ENCODE results near the gene SLC22A13.
"Not testable (repeated sequence)": the region's sequence is repeated elsewhere in the genome, so short reads cannot be mapped to it uniquely, and the experiment has no call there.

Gene SLC22A13, protein sequence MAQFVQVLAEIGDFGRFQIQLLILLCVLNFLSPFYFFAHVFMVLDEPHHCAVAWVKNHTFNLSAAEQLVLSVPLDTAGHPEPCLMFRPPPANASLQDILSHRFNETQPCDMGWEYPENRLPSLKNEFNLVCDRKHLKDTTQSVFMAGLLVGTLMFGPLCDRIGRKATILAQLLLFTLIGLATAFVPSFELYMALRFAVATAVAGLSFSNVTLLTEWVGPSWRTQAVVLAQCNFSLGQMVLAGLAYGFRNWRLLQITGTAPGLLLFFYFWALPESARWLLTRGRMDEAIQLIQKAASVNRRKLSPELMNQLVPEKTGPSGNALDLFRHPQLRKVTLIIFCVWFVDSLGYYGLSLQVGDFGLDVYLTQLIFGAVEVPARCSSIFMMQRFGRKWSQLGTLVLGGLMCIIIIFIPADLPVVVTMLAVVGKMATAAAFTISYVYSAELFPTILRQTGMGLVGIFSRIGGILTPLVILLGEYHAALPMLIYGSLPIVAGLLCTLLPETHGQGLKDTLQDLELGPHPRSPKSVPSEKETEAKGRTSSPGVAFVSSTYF

DNA sequence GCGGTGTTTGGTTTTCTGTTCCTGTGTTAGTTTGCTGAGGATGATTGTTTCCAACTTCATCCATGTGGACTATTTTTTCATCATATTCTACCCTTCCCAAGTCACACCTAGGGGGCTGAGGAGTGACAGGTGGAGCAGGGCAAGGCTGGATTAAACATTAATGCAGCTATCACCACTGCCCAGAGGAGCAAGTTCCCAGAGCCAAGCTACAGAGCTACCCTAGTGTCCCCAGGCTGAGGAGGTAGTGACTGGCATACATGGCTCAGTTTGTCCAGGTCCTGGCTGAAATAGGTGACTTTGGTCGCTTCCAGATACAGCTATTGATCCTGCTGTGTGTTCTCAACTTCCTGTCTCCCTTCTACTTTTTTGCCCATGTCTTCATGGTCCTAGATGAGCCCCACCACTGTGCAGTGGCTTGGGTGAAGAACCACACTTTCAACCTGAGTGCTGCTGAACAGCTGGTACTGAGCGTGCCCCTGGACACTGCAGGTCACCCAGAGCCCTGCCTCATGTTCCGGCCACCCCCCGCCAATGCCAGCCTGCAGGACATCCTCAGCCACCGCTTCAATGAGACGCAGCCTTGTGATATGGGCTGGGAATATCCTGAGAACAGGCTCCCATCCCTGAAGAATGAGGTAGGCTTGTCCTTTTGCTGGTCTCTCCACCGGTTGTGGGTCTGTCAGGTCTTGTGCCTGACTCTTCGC, at the start of gene SLC22A13:
Gene SLC22A13, plus strand, starts transcription at position 209 of the 704 bp plus-strand sequence. Its CDS starts 49 bp downstream, at position 258.
- DNase-seq (ENCODE audit: low spot score): no peak

DNA sequence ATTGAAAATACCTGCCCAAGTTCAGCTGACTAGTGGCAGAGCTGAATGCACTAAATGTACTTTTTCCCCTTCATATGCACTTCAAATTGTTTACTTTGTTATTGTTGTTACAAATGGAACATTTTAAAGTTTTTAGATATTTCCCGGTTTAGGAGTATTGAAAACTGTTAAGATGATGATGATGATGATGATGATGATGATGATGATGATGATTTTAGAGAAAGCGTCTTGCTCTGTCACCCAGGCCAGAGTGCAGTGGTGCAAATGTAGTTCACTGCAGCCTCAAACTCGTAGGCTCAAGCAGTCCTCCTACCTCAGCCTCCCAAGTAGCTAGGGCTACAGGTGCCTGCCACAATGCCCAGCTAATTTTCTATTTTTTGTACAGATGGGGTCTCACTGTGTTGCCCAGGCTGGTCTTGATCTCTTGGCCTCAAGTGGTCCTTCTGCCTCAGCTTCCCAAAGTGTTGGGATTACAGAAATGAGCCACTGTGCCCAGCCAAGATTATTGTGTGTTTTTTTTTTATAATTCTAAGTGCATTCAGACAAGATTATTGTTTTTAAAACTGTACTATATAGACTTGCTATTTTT, 45.9 kb upstream of the SLC22A13 start:
- no peak for DNase-seq (ENCODE audit: low spot score)

DNA sequence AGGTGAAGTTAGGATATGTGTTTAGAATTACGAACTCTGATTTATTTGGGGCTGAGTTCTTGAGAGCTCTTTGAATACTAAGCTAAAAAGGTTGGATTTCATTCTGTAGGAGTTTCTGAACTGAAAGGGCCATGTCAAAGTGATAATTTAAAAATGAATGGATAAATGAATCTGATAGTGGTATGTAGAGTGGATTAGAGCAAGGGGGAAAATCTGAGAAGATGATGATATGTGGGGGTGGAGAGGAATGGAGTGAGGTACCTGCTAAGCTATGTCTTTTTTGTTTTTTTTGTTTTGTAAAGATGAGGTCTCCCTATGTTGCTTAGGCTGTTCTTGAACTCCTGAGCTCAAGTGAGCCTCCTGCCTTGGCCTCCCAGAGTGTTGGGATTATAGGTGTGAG, 44.6 kb upstream of the SLC22A13 start:
- DNase-seq (ENCODE audit: low spot score): no peak

DNA sequence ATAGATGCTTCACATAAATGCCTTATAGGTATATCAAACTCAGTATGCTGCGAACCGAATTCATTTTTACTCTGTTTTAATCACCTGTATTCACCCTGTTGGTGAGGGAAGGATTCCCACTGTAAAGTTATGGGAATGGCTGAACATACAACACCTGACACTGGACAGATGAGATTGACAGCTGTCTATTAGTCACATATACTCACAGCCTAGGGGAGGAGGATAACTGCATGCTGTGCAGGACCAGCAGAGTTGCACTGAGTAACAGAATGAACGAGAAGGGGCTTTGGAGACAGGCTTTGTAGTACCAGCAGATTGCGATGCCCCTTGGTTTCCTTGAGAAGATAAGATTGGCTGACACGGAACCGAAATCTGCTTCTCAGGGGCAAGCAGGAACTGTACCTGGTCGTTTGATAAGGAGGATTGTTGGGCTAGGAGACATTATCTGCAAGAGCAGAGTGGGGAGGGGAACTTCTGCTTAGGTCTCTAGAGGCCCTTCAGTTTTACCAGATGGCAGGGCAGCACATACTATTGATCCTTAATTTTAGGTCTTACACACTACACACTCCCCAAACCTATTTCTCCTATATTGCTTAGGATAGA, 43.5 kb upstream of the SLC22A13 start:
- no peak for DNase-seq (ENCODE audit: low spot score)

DNA sequence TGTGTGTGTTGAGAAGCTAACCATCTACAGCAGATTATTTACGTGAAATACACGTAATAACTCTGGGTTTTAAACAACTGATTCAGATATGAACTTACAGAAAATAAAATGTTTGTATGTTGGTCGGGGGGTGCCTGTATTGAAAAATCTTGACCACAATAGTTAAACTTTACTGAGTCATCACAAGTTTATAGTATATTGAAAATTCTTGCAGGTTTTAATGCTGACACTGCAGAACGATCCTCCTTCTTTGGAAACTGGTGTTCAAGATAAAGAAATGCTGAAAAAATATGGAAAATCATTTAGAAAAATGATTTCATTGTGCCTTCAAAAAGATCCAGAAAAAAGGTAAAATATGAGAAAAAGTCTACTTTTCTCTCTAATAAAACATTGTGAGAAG, 41.3 kb upstream of the SLC22A13 start:
- DNase-seq (ENCODE audit: low spot score): no peak

DNA sequence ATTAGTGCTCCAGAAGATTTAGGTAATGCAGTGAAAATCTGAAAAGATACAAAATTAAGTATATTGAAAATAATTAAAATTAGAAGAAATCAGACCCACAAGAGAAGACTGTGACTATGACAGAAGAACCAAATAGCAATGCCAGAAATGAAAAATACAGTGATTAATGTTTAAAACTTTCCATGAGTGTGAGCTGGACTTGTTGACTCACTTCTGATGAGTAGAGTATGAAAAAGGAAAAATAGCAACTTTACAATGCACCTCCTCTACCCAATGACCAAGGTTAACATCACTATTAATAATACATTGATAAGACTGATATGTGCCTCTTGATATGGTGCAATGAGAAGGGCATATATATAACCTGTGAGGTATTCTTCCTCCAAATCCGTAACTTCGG, 39.3 kb upstream of the SLC22A13 start:
- no peak for DNase-seq (ENCODE audit: low spot score)

DNA sequence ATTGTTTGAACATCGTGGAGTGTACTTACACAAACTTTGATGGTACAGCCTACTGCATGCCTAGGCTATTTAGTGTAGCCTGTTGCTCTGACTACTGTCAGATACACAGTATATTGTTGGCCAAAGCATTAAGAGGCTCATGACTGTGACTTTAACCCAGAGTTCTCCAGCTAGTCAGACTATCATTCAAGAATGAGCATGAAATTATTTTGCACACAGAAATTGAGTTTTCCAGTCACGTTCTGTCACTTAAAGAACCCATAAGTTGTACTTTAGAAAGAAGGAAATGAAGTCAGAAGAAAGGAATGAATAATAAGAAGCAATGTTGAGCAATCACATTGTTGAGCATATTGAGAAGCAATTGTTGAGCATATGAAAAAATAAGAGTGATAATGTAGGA, 37.6 kb upstream of the SLC22A13 start:
- no peak for DNase-seq (ENCODE audit: low spot score)

DNA sequence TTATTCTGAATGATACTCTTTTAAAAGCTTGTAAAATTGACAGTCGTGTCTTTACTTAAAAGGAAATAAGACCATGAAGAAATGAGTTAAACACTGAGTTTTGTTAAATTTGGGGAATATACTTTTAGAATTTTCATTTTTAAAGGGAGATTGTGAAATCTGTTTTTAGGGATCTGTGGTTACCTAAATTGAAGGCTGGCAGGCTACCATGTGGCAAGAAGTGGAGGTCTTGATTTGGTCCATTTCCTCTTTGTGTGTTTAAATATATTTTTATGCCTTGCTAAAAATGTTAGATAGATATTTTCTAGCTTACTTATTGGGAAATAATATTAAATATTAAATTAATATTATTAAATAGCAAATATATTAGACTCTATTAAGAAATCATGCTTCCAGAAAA, 36.6 kb upstream of the SLC22A13 start:
- no peak for DNase-seq (ENCODE audit: low spot score)

DNA sequence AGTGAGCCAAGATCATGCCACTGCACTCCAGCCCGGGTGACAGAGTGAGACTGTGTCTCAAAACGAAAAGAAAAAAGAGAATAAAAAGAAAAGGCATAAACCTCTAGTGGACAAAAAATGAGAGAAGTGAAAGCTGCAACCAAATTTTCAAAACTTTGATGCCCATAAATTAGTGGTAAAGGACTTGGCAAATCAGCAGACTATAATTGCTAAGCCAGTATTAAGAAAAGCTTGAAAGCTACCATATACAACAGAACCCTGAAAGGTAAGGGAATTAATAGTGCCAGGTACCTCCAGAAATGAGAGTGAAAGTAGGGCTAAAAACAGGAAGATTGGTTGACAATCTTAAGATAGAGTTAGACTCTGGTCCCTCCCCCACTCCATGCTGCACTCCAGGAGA, 32.9 kb upstream of the SLC22A13 start:
- no peak for DNase-seq (ENCODE audit: low spot score)

DNA sequence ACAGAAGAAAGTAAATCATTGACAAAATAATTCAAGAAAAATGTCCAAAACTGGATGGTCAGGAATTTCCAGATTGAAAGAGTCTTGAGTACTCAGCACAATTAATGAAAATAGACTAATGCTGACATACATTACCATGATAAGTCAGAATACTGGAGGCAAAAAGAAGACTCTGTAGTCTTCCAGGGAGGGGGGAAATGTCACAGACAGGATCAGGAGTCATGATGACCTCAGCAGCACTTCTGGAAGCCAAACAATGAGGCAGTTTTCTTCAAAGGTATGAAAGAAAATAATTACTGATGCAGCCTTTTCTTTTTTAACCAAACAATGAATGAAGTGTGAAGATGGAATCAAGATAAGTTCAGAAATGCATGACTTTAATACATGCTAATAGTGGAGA, 30.1 kb upstream of the SLC22A13 start:
- DNase-seq (ENCODE audit: low spot score): no peak

DNA sequence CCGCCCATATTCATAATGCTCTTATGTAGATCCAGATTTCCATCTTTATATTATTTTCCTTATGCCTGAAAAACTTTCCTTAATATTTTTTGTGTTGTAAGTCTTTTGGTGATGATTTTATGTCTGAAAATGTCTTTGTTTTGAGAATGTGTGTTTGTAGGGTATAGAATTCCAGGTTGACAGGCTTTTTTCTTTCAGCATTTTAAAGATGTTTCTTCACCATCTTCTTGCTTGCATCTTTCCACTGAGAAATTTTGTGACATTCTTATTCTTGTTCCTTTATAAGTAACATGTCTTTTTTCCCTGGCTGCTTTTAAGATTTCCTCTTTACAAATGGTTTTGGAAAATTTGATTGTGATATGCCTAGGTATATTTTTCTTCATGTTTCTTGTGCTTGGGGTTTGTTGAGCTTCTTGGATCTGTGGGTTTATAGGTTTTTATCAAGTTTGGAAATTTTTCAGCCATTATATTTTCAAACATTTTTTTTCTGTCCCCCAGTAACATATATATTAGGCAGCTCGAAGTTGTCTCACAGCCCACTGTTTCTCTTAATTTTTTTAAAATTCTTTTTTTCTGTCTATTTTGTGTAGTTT, 27.1 kb upstream of the SLC22A13 start:
- DNase-seq (ENCODE audit: low spot score): no peak

DNA sequence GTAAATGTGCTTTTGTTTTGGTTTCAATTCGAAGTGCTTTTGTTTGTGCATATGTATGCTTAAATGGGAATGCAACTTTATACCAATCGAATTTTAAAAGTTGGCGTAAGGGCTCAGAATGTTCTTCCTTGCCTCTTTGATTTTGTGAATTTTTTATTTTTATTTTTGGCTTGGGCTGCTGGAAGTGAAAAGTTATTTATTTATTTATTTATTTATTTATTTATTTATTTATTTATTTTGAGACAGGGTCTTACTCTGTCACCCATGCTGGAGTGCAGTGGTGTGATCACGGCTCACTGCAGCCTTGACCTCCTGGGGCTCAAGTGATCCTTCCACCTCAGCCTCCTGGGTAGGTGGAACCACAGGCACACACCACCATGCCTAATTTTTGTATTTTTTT, 22.8 kb upstream of the SLC22A13 start:
- not testable (repeated sequence) for DNase-seq (ENCODE audit: low spot score)

DNA sequence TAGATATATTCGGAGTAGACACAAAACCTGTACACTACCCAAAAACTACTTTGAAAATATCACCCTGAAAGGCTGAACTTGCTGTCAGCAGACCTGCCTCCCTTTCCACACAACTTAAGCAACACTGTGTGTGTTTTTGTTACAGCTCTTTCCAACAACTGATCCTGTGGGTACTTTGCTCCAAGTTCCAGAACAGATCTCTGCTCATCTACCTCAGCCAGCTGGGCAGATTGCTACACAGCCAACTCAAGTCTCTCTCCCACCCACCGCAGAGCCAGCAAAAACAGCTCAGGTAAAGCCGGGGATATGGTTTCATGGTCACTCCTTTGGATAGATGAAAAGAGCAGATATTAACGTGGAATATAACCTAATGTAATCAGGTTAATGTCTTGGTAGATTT, 19.7 kb upstream of the SLC22A13 start:
- no peak for DNase-seq (ENCODE audit: low spot score)

DNA sequence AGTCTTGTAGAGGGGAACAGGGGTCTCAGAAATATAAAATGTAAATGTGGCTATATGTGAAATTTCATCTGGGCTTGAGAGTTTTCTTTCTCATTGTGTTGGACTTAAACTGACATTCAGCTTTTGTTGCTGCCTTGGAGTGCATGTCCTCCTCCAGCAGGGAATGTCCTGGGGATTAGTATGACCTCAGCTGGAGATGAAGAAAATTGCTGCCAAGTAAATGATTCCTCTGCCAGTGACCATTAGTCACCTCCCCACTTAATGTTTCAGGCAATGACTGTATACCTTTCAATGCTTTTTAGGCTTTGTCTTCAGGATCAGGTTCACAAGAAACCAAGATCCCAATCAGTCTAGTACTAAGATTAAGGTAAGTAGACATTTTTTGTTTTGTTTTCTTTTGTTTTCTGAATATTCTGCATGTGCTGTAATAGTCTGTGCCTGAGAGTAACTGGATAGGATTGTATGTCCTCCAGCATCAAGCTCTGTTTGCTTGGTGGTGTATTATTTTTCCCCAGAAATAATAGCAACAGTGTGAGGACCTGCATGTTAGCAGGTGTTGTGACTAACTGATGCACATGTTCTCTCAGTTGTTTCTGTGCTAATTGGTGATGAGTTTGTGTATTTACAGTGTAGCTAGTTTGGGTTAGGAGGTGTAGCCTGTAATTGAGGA, 18.1 kb upstream of the SLC22A13 start:
- DNase-seq (ENCODE audit: low spot score): no peak

DNA sequence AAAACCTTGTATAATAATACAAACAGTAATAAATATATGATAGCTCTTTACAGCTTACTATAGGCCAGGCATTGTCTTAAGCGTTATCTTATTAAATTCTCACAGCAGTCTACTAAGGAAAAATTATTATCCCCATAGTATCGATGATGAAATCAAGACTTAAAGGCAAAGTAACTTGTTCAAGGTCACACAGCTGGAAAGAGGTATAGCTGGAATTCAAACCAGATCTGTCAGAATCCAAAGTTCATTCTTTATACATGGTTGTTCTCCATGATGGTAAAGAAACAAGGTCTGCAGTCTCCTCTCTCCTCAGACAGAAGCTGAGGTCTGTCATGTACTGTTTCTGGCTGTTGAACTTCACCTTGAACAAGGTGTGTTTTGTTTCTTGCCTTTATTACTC, 15.4 kb upstream of the SLC22A13 start:
- DNase-seq (ENCODE audit: low spot score): no peak

DNA sequence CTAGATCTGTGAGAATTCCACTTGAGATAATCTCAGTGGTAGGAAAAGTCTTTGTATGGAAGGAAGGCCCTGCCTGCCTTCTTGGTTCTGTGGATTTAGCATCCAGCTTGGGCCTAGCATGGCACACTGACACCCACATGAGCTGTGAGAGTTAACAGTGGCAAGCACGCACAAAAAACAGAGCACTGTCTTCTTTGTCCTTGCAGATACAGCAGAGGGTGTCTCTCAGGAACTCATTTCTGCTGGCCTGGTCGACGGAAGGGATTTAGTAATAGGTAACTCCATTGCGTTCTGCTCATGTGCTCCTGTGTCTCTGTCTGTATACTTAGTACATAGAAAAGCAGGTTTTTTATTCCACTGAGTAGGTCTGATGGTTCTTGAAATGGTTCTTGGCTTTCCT, 14.4 kb upstream of the SLC22A13 start:
- no peak for DNase-seq (ENCODE audit: low spot score)

DNA sequence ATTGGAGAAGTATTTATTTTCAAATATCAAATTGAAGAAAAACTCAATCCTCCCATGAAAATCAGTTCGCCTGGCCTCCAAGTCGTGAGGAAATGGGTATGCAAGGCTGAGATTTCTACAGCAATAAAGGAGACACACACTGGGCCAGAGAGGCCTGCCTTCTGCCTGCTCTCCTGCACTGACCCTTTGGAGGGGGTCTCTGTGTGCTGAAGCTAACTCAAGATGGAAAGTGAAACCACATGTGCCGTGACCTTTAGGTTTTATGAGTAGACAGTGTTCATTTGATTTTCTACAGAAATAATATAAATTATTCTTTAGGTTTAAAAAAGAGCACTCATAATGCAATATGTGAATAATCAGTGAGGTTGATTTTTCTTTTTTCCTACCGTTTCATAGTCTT, 11.9 kb upstream of the SLC22A13 start:
- DNase-seq (ENCODE audit: low spot score): no peak

DNA sequence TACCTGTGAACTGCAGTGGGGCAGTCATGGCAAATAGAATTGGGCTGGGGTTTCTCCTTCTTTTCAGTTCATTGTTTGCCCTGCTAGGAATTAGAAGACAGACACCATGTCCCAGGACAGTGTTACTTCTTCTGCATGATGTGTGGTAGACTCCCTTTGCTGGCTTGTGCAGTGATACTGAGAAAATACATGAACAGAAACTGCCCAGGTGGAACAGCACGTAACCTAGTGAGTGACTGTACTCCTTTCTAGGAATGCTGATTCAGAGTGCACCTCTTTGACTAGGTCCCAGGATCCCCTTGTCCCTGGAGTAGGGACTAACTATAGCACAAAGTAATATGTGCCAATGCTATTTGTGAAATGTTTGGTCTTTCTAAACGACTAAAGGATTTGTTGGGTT, 10.7 kb upstream of the SLC22A13 start:
- no peak for DNase-seq (ENCODE audit: low spot score)

DNA sequence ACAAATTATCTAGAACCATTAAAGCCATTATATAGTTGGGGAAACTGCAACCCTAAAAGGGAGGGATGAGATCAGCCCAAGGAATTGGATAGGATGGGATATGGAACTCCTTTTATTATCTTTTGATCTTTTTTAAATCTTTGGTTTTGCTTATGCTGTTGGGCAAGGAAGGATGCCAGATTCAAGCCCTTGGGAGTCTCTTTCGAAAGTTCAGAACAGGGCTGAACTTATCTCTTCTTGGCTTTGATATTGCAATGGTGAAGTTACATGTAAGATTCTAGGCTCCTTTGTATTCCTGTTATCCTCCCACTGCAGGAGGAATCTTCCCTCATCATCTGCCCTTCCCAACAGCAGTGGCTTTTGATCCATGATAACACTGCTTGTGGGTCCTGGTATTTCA, 10.0 kb upstream of the SLC22A13 start:
- DNase-seq (ENCODE audit: low spot score): no peak

DNA sequence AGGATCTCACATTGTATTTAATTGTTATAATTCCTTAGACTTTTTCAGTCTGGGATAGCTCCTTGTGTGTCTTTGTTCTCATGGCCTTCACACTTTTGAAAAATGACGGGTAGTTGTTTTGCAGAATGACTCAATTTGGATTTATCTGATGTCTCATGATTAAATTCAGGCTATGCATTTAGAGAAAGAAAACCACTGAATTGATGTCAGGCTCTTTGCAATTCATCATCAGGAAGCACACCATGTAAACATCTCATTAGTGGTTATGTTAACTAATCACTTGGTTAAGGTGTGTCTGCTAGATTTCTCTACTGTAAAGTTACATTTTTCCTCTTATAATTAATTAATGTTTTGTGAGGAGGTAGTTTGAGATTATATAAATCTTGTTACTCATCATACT, 8.0 kb upstream of the SLC22A13 start:
- no peak for DNase-seq (ENCODE audit: low spot score)

DNA sequence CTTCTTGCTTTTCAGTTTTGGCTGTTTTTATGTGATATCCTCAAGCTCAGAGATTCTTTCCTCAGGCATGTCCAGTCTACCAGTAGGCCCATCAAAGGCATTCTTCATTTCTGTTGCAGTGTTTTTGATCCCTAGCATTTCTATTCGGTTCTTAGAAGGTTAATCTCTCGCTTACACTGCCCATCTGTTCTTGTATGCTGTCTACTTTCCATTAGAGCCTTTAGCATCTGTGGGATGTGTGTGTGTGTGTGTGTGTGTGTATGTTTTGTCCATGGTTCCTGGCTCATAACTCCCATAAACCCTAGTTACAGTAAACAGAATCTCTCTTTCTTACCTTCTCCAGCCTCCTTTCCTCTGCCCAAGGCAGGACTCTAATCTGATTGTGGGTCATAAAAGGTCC, 5.1 kb upstream of the SLC22A13 start:
- DNase-seq (ENCODE audit: low spot score): no peak

DNA sequence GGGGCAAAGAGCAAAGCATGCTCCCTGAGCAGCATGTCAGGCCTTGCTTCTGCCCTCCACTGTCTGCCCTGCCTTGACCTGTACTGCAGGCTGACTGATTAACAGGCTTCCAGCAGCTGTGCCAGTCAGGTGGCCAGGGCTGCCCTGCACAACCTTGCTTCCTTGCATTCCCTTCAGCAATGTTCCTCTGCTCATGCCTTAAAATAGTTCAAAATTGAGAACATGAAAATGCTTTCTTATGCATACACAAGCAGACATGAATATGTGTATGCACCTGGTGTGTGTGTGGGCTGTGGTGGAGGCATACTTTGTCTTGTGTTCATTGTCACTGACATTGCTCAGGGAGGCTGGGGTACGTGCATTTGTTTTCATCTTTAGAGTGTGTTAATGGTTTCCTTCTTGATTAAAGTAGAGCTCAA, 1.2 kb upstream of the SLC22A13 start:
- DNase-seq (ENCODE audit: low spot score): no peak

Measured in putamen (tissue), 1 donor.